HG03378 (cell line): ENCODE data around the gene CATSPERE.
"Not testable (repeated sequence)": the region's sequence is repeated elsewhere in the genome, so short reads cannot be mapped to it uniquely, and the experiment has no call there.

Experiments
- ATAC-seq: cut with Tn5 transposase; IDR thresholded peaks from one replicate; pipeline ENCODE4 v1.9.1; 2021; ENCODE audit warnings: mild to moderate bottlenecking, moderate library complexity; ENCODE audit not compliant: unreplicated experiment

CATSPERE gene

DNA sequence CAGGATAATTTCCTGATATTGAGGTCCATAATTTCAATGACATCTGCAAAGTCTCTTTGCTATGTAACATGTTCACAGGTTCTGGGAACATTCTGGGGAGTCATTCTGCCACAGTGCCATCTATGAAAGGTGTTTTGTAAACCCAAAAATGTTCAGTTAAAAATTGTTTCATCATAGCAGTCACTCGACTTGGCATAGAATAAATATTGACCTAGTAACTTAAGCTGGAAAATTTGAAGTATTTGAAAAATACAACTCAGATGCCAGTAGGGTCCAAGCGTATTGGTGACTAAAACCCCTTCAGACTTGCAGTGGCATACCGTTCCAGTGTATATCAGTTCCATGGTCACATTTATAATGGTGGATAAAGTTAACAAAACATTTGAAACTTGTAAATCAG, 198.6 kb downstream of the CATSPERE start:
- ATAC-seq, result no peak

DNA sequence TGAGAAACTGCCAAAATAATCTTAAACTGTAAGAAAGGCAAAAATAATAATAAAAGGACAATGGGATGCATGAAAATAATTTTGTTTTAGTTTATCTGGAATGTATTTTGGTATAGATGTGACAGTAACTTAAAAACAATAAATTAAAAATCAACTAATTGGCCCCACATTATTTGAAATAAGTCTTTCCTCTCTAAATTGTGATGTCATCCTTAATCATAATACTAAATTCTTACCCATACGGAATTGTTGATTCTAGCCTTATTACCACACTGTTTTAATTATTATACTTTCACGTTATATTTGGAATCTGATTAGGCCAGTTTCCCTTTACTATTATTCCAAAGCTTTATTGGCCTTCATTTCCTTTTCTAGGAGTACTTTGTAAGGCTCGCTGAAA, 199.5 kb downstream of the CATSPERE start:
- ATAC-seq, result no peak

DNA sequence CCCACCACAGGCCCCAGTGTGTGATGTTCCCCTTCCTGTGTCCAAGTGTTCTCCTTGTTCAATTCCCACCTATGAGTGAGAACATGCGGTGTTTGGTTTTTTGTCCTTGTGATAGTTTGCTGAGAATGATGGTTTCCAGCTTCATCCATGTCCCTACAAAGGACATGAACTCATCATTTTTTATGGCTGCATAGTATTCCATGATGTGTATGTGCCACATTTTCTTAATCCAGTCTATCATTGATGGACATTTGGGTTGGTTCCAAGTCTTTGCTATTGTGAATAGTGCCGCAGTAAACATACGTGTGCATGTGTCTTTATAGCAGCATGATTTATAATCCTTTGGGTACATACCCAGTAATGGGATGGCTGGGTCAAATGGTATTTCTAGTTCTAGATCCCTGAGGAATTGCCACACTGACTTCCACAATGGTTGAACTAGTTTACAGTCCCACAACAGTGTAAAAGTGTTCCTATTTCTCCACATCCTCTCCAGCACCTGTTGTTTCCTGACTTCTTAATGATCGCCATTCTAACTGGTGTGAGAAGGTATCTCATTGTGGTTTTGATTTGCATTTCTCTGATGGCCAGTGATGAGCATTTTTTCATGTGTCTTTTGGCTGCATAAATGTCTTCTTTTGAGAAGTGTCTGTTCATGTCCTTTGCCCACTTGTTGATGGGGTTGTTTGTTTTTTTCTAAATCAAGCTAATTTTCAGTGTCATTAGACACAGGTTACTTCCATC, 200.7 kb downstream of the CATSPERE start:
- ATAC-seq, result not testable (repeated sequence)

DNA sequence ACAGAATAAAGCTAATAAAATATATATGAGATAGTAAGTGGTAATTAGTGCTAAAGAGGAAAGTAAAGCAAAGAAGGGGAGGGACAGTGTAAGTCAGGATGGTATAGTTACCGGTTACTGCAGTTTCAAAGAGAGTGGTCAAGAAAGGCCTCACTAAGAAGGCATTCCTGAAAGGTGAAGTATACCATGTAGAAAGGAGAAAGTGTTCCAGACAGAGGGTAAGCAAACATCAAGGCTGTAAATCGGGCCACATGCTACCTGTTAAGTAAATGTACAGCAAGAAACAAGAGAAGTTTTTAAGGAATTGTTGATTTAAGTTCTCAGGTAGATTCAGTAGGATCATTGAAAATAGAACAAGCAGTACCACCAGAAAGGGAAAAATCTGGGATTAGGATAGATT, 201.5 kb downstream of the CATSPERE start:
- no peak for ATAC-seq

DNA sequence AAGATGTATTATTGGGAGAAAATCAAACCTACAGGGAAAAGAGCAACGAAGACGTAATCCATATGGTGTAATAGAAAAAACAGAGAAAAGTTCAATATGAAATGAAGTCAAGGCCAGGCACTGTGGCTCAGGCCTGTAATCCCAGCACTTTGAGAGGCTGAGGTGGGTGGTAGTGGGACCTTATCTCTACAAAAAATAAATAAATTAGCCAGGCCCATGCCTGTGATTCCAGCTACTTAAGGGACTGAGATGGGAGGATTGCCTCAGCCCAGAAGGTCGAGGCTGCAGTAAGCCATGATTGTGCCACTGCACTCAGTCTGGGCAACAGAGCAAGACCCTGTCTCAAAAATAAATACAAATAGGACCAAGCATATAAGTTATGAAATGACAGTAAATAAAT, 203.3 kb downstream of the CATSPERE start:
- no peak for ATAC-seq

DNA sequence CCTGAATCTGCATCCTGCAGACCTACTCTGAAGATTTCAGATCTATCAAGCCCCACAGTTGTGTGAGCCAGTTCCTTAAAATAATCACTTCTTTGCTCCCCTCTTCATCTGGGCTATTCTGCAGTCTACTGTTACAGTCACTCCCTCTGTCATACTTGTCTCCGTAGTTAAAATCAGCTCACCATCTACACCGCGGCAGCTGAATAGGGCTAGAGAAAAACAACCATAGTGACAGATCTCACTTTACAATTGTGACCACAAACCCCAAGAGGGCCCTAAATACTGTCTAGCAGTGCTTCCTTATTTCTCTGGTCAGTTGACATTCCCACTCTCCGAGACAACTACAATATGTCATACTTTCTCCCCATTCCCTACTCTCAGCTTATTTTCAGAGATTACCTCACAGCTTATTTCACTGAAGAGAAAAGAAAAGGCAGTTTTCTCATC, 204.7 kb downstream of the CATSPERE start:
- ATAC-seq, result peak; percentile 92

DNA sequence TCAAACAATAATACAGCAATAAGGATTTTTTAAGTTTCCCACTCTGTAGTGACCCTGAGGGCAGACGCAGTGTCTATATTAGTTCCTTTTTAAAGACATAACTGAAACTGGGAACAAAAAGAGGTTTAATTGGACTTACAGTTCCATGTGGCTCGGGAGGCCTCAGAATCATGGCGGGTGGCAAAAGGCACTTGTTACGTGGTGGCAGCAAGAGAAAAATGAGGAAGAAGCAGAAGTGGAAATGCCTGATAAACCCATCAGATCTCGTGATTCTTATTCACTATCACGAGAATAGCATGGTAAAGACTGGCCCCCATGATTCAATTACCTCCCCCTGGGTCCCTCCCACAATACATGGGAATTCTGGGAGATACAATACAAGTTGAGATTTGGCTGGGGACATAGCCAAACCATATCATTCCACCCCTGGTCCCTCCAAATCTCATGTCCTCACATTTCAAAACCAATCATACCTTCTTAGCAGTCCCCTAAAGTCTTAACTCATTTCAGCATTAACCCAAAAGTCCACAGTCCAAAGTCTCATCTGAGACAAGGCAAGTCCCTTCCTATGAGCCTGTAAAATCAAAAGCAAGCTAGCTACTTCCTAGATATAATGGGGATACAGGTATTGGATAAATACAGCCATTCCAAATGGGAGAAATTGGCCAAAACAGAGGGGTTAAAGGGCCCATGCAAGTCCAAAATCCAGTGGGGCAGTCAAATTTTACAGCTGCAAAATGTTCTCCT, 205.8 kb downstream of the CATSPERE start:
- ATAC-seq, result not testable (repeated sequence)

DNA sequence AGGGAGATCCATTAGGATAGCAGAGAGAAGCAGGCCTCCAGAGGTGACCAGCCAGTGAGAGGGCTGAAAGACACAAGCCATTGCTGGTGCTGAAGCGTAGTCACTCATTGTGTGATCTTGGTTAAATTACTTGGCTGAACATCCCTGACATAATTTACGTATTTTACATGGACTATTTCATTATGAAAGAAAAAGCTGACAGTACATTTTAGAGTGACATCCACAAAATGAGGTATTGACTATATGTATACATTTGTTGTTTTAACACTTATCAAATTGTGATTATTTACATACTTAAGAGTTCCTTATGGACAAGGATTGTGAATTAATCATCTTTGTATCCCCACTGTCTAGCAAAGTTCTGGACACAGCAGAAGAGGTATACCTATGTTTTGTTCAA, 206.7 kb downstream of the CATSPERE start:
- ATAC-seq, result no peak

DNA sequence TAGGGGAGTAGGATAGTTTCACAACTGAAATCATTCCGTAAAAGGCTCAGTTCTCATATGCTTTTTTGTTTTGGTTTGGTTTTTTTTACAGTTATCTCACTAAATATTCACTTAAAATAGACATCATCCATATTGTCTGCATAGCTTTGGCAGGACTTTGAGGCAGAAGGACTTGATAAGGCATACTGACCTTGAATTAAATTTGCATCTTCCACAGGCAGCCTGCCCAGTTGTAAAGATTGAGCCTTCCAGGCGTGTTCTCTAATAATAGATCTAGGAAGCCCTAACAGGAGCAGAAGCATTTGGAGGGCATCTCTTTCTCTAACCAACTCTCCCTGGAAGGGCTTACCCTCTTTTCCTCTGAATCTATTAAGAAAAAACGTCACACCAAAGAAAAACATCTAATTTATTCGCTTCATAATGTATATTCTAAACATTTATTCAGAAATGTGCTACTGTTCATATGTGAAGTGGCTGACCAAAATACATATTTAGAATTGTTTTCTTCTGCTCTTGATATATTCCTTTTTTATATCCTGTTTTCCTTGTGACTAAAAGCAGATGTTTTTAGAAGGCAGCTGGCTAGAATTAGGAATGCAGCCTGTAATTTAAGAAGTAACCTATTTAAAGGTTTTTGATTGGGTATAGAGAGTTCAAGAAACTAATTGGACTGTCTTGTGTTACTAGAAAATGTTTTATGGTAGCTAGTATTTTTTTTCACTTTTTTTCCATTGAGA, 212.0 kb downstream of the CATSPERE start:
- no peak for ATAC-seq

DNA sequence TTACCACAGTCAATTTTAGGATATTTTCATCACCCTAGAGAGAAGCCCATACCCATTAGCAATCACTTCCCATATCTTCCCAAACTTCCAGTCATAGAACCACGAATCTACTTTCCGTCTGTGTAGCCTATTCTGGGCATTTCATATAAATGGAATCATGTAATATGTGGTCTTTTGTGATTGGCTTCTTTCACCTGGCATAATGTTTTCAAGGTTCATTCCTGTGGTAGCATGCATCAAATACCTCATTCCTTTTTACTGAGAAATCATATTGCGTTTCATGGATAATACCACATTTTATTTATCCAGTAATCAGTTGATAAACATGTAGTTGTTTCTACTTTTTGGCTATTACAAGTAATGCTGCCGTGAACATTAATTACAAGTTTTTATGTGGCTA, 213.4 kb downstream of the CATSPERE start:
- ATAC-seq, result no peak

DNA sequence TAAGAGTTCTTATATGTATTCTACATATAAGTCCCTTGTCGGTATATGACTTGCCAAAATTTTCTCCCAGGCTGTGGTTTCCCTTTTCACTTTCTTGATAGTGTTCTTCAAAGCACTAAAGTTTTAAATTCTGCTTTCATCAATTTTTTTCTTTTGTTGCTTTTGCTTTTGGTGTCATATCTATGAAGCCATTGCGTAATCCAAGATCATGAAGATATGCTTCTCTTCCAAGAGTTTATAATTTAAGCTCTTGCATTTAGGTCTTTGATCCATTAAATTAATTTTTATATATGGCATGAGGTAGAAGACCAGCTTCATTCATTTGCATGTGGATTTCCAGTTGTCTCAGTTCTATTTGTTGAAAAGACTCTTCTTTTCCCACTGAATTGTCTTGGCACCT, 214.1 kb downstream of the CATSPERE start:
- ATAC-seq, result no peak

DNA sequence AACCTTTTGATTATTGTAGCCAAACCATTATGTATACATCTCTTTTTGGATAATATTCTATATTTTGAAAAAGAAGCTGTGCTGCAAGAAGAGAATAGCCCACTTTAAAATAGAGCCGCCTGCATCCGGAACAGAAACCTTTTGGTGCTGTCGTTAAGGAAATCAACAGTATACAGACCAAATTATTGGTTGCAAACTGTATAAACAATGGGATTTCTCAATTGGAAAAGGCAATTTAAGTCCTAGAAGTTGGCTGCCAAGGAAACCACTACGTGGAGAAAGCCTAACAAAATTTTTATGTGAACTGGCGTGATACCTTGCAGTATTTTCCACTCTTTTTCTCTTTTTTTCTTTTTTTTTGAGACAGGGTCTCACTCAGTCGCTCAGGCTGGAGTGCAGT, 217.6 kb downstream of the CATSPERE start:
- no peak for ATAC-seq

DNA sequence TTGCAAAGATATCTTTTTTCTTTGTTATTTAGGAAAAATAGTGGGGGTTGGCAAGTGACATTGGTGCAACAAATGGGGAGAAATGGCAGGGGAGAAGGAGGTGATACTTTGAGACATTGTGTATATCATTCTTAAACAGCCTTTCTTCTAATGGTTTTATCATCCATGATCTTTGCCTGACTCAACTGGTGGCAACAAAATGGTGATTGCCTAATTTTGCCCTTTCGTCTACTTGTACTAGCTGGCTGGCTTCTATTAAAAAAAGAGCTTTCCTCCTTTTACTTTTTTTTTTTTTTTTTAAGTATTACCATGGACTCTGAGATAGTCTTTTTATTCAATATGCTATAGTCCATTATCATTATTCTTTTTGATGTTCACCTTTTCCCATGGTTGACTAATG, 219.6 kb downstream of the CATSPERE start:
- ATAC-seq, result no peak

DNA sequence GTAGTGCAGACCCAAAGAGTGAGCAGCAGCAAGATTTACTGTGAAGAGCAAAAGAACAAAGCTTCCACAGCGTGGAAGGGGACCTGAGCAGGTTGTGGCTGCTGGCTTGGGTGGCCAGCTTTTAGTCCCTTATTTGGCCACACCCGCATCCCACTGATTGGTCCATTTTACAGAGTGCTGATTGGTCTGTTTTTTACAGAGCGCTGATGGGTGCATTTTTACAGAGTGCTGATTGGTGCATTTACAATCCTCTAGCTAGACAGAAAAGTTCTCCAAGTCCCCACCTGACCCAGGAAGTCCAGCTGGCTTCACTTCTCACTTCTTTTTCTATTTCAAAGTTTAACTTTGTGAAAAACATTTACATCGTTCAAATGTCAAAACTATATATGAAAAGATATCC, 221.0 kb downstream of the CATSPERE start:
- not testable (repeated sequence) for ATAC-seq
